GM04504 (cell line): Measurements from ENCODE around the gene NOP14.
"Not testable (repeated sequence)": the region's sequence is repeated elsewhere in the genome, so short reads cannot be mapped to it uniquely, and the experiment has no call there.

Experiments
- DNase-seq: peaks from one replicate; pipeline ENCODE4 v3.0.0-alpha.2; 2012; ENCODE audit warnings: low read depth

Gene NOP14

DNA sequence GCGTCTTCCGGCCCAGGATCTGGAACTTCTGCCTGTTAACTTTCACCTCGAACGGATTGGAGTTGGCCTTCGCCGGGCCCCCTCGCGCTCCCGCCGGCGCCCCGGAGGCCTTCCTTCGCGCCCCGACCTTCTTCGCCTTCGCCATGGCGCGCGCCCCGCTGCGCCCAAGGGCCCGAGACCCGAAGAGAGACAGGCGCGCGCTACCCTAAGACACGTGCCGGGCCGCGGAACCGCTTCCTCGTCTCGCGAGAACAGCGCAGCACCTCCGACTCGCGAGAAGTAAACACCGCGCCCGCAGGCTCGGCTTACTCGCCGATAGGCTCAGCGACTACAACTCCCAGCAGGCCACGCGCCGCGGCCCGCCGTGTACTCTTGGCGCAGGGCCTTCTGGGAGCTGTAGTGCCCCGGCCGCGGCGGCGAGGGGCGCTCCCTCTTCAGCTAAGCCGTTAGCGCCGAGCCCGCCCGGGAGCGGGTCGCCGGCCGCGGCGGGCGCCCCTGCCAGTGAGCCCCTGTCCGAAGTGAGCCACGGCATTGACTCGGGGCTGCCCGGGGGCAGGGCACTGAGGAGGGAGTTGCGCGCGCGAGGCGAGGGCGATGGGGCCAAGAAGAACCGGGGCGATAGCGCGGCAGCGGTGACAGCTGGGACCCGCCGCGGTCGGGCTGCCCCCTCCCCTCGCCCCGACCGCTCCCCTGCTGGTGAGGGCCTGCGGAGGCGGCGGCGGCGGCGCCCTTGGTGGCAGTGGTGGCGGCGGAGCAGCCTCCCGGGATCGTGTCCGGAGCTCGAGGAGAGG is at the start of gene NOP14, which contains the start of gene GRK4:
Gene NOP14, minus strand, starts transcription at position 232 of the 791 bp plus-strand sequence. Its CDS starts 87 bp downstream, at position 145.
Gene GRK4, plus strand, starts transcription at position 397 of the 791 bp plus-strand sequence. CDS start 500 bp downstream, outside the sequence.
- DNase-seq, result peak; percentile 95

DNA sequence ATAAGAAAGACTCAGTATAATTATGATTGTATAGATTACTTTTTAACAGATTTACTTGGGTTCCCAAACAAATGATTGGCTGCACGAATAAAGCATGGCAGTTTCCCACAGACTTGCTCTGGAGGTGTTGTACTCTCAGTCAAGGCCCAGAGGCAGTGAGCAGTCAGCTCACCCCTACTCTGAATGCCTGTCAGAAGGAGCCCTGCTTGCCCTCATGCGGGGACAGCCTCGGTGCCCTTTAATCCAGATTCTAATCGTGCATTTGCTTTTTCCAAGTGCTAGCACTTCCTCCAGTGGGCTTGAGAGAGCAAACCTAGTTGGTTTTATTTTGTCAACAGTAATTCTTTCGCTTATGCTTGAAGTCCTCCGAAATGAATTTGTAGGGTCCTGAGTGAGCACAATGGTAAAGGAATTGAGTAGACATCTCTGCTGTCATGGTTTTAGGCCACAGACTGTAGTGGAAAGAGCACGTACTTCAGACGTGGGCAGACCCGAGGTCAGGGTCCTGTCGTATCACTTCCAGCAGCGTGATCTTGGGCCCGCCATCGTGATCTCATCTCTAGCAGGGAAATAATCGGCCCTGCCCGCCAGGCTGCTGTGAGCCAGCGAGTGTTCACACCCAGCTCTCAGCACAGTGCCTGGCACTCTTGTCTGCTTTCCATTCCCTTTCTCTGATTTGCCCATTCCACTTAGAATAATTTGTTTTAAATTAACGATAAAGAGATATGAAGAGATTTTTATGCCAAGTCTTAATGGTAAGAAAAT is 48.4 kb upstream of the NOP14 start:
- DNase-seq, result no peak

DNA sequence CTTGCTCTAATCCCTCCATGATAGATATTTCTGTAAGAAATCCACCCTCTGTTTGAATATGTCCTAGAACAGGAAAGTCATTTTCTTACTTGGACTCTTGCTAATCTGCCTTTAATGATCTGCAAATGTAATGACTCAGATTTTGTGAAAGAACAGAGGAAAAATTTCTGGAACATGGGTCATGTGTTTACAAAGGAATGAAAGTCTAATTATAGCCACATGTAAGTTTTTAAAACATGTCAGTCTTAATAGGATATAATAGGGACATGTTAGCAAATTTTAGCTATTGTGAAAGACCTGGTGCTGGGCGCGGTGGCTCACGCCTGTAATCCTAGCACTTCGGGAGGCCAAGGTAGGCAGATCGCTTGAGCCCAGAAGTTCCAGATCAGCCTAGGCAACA is 47.8 kb upstream of the NOP14 start:
- peak; percentile 78 for DNase-seq

DNA sequence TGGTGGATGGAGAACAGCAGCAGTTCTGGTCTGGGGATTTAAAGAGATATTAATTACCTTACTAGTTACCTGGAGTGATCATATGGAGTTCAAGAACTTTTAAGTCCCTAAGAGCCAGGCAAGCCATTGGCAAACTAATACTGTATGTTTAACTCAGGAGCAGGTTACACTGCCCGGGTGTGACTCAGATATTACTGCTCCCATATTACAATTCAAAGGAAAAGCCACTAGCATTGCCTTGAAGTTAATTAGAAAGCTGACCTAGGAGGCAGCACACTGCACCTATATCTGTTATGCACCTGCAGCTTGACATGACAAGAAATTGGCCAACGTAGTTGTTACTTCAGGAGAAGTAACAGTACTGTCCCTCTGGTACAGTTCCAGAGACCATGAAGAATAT is 47.4 kb upstream of the NOP14 start:
- no peak for DNase-seq

DNA sequence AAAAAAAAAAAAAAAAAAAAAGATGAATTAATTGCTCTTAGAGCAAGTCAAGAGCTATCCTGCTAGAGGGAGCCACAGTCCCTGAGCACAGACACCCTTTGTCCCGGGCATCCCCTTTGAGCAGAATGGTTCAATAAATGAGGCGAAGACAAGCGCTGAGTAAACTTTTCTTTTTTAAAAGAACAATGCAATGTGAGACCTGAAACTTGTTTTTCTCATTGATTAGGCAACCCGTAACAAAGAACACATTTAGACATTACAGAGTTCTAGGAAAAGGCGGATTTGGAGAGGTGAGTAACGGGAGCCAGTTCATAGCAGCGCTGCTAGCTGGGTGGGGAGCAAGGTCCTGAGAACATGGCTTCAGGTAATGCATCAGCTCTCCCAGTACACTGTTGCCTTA is 46.2 kb upstream of the NOP14 start:
- DNase-seq, result no peak

DNA sequence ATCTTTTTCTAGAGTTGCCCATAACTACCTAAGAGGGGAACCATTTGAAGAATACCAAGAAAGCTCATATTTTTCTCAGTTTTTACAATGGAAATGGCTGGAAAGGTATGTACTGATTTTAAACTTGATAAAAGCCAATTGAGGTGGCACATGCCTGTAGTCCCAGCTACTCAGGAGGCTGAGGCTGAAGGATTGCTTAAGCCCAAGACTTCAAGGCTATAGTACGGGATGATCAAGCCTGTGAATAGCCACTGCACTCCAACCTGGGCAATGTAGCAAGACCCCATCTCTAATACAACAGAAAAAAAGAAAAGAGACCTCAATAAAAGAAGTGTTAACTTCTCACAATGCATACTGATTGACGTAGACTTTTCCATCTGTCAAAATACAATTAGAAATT is 44.5 kb upstream of the NOP14 start:
- no peak for DNase-seq

DNA sequence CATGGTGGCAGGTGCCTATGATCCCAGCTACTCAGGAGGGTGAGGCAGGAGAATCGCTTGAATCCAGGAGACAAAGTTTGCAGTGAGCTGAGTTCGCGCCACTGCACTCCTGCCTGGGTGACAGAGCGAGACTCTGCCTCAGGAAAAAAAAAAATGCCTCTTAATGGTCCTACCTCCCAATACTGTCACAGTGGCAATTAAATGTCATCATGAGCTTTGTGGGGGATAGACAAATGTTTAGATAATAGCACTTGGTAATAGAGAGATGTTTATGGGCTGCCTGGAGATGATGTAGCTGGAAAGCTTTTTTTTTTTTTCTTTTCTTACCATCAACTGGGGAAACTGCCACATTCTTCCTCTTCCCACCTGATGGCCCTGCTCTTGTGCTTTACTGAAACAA is 33.2 kb upstream of the NOP14 start:
- no peak for DNase-seq

DNA sequence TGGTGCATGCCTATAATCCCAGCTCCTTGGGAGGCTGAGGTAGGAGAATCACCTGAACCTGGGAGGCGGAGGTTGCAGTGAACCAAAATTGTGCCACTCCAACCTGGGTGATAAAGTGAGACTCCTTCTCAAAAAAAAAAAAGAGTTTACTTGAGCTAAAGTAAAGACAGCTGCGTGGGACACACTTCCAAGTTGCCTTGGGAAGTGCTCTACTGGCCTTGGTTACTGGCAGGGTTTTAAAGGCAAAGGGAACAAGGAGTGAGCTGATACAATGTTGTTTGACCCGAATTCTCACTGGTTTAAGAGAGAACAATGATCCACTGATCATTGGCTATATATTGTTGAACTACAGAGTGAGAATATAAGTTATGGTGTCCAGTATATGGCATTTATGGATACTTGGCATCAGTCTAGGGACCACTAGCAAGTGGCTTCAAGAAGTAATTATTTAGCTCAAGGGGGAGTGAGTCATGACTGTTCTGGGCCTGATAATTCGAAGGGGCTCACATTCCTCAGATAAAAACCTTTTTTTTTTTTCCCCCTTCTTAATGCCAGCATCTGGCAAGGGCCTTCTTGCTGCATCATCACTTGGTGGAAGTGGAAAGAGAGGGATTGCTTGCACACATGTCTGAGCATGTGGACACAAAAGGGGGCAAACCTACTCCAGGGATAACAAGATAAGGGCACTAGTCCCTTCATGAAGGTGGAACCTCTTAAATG is 32.5 kb upstream of the NOP14 start:
- no peak for DNase-seq

DNA sequence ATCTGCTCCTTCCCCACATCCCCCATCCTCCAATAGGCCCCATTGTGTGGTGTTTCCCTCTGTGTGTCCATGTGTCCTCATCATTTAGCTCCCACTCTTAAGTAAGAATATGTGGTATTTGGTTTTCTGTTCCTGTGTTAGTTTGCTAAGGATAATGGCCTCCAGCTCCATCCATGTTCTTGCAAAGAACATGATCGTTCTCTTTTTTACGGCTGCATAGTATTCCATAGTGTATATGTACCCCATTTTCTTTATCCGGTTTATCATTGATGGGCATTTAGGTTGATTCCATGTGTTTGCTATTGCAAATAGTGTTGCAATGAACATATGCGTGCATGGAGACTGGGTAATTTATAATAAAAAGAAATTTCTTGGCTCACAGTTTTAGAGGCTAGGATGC is 31.7 kb upstream of the NOP14 start:
- no peak for DNase-seq

DNA sequence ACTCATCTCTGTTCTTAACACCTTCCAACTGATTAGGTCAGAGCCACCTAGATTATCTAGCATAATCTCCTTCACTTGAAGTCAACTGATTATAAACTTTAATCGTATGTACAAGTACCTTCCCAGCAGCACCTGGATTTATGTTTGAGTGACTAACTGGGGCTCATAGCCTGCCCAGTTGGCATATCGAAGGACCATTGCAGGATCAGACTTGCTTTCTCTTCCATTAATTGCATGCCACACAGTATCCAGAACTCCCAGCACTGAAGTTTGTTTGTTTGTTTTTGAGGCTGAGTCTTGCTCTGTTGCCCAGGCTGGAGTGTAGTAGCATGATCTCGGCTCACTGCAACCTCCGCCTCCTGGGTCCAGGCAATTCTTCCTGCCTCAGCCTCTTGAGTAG is 28.0 kb upstream of the NOP14 start:
- DNase-seq, result no peak

DNA sequence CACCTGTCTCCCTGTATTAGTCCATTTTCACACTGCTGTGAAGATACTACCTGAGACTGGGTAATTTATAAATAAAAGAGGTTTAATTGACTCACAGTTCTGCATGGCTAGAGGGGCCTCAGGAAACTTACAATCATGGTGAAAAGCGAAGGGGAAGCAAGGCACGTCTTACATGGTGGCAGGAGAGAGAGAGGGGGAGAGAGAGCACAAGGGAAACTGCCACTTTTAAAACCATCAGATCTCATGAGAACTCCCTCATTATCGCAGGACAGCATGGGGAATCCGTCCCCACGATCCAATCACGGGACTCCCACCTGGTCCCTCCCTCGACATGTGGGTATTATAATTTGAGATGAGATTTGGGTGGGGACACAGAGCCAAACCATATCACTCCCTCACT is 20.5 kb upstream of the NOP14 start:
- not testable (repeated sequence) for DNase-seq

DNA sequence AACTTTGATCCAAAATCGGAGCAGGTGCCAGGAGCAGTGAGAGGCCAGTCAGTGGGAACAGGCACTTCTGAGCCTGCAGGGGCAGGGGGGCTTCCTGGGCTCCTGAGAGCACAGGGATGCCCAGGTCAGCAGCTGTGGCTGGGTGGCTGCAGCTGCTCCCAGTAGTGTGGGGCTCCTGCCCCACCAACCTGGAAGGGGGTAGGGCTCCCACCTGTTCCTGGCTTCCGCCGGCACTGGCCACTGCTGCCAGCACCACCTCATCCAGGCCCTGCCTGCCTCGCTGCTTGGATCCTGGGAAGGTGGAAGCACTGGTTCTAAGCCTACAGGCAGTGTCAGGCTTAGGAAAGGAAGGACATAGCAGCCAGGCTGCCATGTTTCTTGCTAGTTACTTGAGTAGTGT is 18.8 kb upstream of the NOP14 start:
- no peak for DNase-seq

DNA sequence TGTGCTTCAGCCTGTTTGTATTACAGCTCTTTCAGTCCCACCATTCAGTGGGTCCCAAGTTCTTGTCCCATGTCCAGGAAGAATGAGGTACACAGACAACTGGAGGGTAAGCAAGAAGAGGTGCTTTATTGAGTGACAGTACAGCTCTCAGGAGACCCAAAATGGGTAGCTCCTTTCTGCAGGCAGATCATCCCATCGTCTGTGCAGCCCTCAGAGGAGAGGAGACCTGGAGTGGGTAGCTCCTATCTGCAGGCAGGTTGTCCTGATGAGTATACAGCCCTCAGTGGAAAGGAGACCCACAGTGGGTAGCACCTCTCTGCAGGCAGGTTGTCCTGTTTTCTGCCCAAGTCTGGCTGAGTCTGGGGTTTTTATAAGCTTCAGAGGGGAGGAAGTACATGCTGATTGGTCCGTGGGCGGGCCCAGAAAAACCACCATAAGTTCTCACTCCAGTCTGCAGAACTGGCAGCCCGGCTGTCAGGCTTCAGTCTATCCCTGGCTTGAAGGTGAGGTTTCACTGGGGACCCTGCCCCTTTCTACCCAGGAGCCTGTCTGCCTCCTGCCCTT is 18.1 kb upstream of the NOP14 start:
- no peak for DNase-seq

DNA sequence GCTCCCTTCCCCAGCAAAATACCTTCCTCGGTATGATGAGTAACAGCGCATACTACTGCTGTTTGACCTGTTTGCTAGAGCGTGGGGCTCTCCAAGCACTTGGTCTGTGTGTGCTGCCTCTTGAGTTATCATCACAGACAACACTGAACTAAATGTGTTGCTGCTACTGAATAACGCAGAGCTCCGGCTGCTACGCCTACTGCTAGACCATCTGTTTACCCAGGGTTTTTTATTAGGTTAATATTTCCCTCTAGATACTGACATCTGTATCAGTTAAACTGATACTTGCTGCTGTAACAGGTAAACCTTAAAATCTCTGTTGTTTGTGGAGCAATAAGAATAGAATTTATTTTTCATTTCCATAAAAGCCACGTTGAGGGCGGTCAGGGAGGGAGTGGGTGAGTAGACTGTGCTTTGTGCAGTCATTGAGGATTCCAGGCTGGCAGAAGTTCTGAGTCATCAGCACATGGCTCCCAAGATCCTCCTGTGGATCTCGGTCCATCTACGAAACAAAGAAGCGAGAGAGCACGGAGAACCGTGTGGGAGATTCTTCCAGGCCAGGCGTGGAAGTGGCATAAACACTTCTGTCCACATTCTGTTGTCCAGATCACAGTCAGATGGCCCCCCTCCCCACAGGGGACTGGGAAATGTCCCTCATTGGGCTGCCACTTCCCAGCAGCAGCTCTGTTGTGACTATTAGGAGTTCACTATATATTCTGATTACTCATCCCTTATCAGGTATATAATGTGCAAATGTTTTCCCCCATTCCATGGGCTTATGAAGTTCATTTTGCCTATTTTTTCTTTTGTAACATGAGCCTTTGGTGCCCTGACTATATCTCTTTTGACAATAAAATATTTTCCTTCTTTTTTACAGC is 14.2 kb upstream of the NOP14 start:
- peak; percentile 52 for DNase-seq

DNA sequence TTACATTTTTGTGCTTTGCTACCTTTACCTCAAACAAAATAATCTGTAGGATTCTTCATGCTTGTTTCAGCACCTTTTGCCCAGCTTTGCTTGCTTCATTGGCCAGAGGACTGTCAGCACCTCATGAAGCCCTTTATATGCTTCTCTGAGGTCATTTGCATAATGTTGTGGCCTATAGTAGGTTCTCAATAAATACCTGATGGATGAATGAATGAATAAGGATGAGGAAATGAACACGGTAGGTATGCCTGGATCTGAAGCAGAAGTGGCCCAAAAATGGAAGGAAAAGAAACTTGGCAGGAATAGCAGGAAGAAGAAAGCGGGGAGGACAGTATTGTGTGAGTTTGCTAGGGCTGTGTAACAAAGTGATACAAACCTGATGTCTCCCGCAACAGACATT is 8.1 kb upstream of the NOP14 start:
- no peak for DNase-seq

DNA sequence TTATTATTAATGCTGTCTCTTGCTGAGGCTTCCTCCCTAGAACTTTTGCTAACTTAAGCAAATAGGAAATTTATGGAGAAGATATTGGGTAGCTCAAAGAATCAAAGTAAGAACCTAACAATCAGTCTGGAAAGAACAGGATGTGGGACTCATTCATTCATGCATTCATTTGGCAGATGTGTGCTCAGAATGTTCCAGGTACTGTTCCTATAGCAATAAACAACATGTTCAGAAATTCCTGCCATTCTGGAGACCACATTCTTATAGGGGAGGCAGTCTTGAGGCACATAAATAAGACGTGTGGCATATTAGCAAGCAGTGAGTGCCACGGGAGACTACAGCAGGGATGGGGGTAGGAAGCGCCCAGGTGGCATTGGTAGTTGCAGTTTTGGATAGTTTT is 5.2 kb upstream of the NOP14 start:
- no peak for DNase-seq

DNA sequence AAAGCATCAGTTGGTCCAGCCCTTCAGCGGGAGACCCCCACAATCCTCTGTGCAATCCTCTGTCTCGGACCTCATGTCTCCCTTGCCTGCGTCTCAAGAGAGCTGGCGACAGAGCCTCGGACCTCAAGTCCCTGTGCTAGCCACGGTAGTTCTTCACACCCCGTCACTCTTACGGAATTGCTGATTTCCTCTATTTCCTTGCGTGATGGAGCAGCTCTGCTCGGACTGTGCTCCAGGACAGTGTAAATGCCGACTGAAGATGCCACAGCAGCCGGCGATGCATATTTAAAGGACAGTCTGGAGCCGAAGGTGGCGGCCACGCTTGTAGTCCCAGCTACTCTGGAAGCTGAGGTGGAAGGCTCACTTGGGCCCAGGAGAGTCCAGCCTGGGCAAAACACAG is 2.1 kb upstream of the NOP14 start:
- DNase-seq, result no peak

DNA sequence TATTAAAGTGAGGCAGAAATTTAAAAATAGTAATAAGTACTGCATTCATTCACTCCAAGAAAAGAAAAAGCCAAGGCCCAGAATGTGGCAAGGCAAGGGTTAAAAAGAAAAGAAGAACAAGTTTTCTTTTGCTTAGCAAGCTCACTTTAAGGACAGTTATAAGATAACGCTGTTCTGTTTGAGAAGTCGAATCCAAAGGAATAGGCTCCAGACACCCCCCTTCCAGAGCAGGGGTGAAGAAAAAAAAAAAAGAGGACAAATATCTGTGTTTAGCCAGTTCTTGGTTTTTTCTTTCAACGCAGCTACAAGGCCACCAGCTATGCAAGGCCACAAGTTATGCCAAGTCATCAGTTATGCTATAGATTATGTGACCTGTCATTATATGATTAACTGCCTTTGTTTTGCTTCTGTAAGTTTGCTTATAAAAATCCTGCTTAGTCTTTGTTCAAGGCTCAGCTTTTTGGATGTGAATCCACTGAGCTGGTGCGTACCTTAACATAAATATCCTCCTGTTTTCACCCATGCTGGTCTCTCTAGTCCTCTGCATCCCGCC is 1.6 kb upstream of the NOP14 start:
- no peak for DNase-seq

DNA sequence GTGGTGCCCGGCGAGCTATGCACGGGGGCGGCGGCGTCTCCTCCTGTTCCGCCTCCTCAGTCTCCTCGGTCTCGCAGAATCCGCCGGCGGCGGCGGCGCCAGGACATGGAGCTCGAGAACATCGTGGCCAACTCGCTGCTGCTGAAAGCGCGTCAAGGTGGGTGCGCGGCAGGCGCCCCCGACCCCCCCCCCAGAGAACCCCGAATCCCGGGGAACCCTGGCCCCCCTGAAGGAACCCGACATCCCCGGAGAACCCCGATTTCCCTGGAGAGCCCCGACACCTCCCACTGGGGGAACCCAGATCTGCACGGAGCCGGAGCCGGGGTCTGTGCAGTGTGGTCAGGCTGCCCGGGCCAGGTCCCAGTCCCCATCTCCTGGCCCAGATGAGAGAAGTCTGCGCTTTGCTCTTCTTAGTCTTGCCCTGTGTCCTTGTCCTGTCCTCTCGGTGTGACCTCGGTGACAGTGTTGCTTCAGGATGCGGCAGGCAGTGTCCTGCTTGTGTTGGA is 813 bp upstream of the NOP14 start:
- no peak for DNase-seq

DNA sequence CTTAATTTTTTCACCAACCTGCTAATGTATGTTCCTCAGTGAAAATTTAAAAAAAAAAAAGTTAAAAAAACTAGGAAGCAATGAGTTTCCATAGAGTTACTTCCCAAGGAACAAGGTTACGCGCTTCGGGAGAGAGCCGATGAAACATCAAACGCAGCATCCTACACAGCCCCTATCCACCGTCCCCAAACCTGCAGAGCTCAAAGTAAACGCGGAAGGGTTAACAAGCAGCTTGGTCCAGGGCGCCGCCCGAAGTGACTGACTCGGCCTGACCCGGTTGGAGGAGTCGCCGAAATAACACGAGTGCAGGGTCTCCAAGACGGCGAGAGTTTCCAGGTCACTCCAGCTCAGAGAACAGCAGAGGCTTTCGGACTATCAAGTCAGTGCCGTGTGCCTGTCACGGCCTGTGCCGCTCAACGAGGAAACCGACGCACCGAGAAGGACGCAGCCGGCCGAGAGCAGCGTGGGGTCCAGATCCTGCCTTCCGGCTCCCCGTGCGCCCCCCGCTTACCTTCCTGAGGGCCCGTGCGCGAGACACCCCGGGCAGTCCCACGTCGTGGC is 512 bp downstream of the NOP14 start:
- no peak for DNase-seq
